ENCODE results near the gene ZBTB40. TPM values are rescaled to one million over a fixed set of nuclear protein-coding genes. Genes with fewer than 3 reads are reported as not detected.

Gene ZBTB40
- total RNA-seq, 1 experiment from 2014 or later, result 11.5 TPM

DNA sequence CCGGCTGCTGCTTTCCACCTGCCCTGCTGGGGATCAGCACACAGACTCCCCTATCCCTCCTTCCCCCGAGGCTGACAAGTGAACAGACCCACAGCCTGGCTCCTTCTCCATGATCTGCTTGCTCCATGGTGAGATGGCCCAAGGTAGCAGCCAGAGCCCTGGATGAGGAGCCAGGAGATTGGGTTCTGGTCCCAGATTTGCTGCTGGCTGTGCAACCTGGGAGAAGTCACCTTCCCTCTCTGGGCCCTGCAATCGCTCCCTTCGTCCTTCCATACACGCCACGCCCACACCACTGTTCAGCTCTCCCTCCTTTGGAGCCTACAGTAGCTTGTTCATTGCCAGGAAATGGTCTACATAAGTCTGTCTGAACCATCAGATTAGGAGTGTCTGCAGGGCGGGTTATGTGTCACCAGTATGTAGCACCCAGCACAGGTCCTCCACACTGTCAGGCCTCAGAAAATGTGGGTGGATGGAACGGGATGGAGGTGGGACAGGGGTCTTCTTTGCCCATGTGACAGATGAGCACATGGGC is 102.4 kb downstream of the ZBTB40 start:
- peaks cover 40% of the 10 kb centered on the region for H3K4me1 Mint-ChIP-seq

More for the DNA sequence above, 102.4 kb downstream of the ZBTB40 start:
- CTCF ChIA-PET, result interaction anchor here (0.5 to 3.0 kb wide), 3 partner anchors 11 to 88 kb away, joined by 3 to 13 read pairs (median 4); no protein-coding TSS in a partner anchor
- no peak overlapping the region for H3K27ac Mint-ChIP-seq
- no peaks in the 10 kb centered on the region for H3K9me3 Mint-ChIP-seq
- H3K27me3 Mint-ChIP-seq (ENCODE audit: low read depth), result peaks cover 10% of the 10 kb centered on the region; the same call in 1 of the 2 replicates
- no peak overlapping the region for H3K4me3 Mint-ChIP-seq
- H3K36me3 Mint-ChIP-seq, result no peaks in the 10 kb centered on the region
- no peak for TF ChIP-seq FOXP1 (CRISPR knock-in tag; IDR thresholded peaks at IDR 0.05; ENCODE audit: borderline replicate concordance)
- no peak for TF ChIP-seq EMX1 (CRISPR knock-in tag; IDR thresholded peaks at IDR 0.05)
- no peak for TF ChIP-seq PRRX2 (CRISPR knock-in tag; IDR thresholded peaks at IDR 0.05)
- no peak for TF ChIP-seq SP1 (CRISPR knock-in tag; conservative IDR thresholded peaks at IDR 0.05)
- TF ChIP-seq IRF1 (CRISPR knock-in tag; IDR thresholded peaks at IDR 0.05), result no peak
- no peak for TF ChIP-seq SMAD3 (CRISPR knock-in tag; IDR thresholded peaks at IDR 0.05; ENCODE audit: borderline replicate concordance)
- TF ChIP-seq ATF2 (CRISPR knock-in tag; IDR thresholded peaks at IDR 0.05; ENCODE audit: borderline replicate concordance, low read depth), result no peak
- no peak for TF ChIP-seq FOXJ3 (CRISPR knock-in tag; IDR thresholded peaks at IDR 0.05; ENCODE audit: borderline replicate concordance)
- TF ChIP-seq OVOL2 (CRISPR knock-in tag; IDR thresholded peaks at IDR 0.05; ENCODE audit: borderline replicate concordance), result no peak
- no peak for TF ChIP-seq MAX (CRISPR knock-in tag; IDR thresholded peaks at IDR 0.05)
- TF ChIP-seq, protein P1, sequence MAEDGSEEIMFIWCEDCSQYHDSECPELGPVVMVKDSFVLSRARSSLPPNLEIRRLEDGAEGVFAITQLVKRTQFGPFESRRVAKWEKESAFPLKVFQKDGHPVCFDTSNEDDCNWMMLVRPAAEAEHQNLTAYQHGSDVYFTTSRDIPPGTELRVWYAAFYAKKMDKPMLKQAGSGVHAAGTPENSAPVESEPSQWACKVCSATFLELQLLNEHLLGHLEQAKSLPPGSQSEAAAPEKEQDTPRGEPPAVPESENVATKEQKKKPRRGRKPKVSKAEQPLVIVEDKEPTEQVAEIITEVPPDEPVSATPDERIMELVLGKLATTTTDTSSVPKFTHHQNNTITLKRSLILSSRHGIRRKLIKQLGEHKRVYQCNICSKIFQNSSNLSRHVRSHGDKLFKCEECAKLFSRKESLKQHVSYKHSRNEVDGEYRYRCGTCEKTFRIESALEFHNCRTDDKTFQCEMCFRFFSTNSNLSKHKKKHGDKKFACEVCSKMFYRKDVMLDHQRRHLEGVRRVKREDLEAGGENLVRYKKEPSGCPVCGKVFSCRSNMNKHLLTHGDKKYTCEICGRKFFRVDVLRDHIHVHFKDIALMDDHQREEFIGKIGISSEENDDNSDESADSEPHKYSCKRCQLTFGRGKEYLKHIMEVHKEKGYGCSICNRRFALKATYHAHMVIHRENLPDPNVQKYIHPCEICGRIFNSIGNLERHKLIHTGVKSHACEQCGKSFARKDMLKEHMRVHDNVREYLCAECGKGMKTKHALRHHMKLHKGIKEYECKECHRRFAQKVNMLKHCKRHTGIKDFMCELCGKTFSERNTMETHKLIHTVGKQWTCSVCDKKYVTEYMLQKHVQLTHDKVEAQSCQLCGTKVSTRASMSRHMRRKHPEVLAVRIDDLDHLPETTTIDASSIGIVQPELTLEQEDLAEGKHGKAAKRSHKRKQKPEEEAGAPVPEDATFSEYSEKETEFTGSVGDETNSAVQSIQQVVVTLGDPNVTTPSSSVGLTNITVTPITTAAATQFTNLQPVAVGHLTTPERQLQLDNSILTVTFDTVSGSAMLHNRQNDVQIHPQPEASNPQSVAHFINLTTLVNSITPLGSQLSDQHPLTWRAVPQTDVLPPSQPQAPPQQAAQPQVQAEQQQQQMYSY (CRISPR knock-in tag; IDR thresholded peaks at IDR 0.05), result no peak
- no peak for TF ChIP-seq NFE2L1 (CRISPR knock-in tag; IDR thresholded peaks at IDR 0.05)
- no peak for TF ChIP-seq ELF4 (CRISPR knock-in tag; IDR thresholded peaks at IDR 0.05; ENCODE audit: low read depth)
- TF ChIP-seq, protein P2, sequence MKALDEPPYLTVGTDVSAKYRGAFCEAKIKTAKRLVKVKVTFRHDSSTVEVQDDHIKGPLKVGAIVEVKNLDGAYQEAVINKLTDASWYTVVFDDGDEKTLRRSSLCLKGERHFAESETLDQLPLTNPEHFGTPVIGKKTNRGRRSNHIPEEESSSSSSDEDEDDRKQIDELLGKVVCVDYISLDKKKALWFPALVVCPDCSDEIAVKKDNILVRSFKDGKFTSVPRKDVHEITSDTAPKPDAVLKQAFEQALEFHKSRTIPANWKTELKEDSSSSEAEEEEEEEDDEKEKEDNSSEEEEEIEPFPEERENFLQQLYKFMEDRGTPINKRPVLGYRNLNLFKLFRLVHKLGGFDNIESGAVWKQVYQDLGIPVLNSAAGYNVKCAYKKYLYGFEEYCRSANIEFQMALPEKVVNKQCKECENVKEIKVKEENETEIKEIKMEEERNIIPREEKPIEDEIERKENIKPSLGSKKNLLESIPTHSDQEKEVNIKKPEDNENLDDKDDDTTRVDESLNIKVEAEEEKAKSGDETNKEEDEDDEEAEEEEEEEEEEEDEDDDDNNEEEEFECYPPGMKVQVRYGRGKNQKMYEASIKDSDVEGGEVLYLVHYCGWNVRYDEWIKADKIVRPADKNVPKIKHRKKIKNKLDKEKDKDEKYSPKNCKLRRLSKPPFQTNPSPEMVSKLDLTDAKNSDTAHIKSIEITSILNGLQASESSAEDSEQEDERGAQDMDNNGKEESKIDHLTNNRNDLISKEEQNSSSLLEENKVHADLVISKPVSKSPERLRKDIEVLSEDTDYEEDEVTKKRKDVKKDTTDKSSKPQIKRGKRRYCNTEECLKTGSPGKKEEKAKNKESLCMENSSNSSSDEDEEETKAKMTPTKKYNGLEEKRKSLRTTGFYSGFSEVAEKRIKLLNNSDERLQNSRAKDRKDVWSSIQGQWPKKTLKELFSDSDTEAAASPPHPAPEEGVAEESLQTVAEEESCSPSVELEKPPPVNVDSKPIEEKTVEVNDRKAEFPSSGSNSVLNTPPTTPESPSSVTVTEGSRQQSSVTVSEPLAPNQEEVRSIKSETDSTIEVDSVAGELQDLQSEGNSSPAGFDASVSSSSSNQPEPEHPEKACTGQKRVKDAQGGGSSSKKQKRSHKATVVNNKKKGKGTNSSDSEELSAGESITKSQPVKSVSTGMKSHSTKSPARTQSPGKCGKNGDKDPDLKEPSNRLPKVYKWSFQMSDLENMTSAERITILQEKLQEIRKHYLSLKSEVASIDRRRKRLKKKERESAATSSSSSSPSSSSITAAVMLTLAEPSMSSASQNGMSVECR (CRISPR knock-in tag; IDR thresholded peaks at IDR 0.05; ENCODE audit: borderline replicate concordance), result no peak
- no peak for TF ChIP-seq ATF1 (CRISPR knock-in tag; IDR thresholded peaks at IDR 0.05)
- no peak for TF ChIP-seq USF2 (CRISPR knock-in tag; IDR thresholded peaks at IDR 0.05)
- TF ChIP-seq HMGA2 (CRISPR knock-in tag; IDR thresholded peaks at IDR 0.05), result no peak
- TF ChIP-seq, protein P3, sequence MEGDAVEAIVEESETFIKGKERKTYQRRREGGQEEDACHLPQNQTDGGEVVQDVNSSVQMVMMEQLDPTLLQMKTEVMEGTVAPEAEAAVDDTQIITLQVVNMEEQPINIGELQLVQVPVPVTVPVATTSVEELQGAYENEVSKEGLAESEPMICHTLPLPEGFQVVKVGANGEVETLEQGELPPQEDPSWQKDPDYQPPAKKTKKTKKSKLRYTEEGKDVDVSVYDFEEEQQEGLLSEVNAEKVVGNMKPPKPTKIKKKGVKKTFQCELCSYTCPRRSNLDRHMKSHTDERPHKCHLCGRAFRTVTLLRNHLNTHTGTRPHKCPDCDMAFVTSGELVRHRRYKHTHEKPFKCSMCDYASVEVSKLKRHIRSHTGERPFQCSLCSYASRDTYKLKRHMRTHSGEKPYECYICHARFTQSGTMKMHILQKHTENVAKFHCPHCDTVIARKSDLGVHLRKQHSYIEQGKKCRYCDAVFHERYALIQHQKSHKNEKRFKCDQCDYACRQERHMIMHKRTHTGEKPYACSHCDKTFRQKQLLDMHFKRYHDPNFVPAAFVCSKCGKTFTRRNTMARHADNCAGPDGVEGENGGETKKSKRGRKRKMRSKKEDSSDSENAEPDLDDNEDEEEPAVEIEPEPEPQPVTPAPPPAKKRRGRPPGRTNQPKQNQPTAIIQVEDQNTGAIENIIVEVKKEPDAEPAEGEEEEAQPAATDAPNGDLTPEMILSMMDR (IDR thresholded peaks at IDR 0.05), result no peak
- POLR2A ChIA-PET, result no interaction called here
- no peak for ATAC-seq
- DNase-seq (ENCODE audit: low spot score), result no peak
